Stomach (tissue), 4 donors: Measurements from ENCODE around the gene SCYL1.

Experiments used
- CTCF ChIP-seq, 7 experiments: fragments of 450-650 bp in 4 of 7; fragments of 200-600 bp in 3 of 7; sonication (generic) in 3 of 7; IDR thresholded peaks; one replicate each; pipeline ENCODE4 v1.5.1; 2016 to 2019; ENCODE audit warnings: antibody characterized with exemption in 7 of 7, control low read depth in 2 of 7, mild to moderate bottlenecking in 1 of 7
- EP300 ChIP-seq: sonication (generic); formaldehyde crosslinking; IDR thresholded peaks from one replicate; pipeline ENCODE4 v1.6.1; 2017; ENCODE audit warnings: antibody characterized with exemption
- POLR2A ChIP-seq, 4 donors: fragments of 450-650 bp; IDR thresholded peaks; one replicate each; pipeline ENCODE4 v1.6.1; 2016; ENCODE audit warnings: antibody characterized with exemption in 4 of 4, control low read depth in 2 of 4, mild to moderate bottlenecking in 1 of 4, moderate library complexity in 1 of 4

DNA sequence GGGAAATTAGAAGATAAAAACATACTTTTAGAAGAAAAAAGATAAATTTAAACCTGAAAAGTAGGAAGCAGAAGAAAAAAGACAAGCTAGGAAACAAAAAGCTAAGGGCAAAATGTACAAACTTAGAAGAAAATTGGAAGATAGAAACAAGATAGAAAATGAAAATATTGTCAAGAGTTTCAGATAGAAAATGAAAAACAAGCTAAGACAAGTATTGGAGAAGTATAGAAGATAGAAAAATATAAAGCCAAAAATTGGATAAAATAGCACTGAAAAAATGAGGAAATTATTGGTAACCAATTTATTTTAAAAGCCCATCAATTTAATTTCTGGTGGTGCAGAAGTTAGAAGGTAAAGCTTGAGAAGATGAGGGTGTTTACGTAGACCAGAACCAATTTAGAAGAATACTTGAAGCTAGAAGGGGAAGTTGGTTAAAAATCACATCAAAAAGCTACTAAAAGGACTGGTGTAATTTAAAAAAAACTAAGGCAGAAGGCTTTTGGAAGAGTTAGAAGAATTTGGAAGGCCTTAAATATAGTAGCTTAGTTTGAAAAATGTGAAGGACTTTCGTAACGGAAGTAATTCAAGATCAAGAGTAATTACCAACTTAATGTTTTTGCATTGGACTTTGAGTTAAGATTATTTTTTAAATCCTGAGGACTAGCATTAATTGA is 25.0 kb upstream of the SCYL1 start:
- no peak for TF ChIP-seq CTCF (IDR thresholded peaks at IDR 0.05)
- TF ChIP-seq POLR2A (IDR thresholded peaks at IDR 0.05) = no peak
- no peak for TF ChIP-seq EP300
